Colon (tissue), 2 donors: Measurements from ENCODE around the gene TIAM1.

Source experiments
- FAIRE-seq: peaks from 2 replicates; lab custom pipeline; 2012; peaks lifted over from hg19 to GRCh38; lab: Jason Lieb, UNC
- donor health status: control.
- donor health status: control.

Gene TIAM1

DNA sequence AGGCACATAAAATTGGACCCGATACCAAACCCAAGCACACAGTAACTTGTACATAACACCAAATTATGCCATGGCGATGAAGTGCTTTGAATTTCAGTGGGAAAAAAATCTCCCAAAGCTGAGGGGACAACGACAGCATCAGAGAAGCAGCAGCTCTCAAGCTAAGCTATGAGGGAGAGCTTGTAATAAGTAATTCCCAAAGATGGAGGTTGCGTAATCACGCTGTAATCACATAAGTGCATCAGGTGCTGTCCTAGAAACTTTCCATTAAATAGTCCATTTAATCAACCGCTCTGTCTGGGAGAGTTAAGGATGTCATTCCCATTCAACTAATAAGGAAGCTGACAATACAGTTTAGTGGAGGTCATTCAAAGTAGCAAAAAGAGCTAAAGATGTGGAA lies 268.2 kb downstream of the TIAM1 start:
- no peak for FAIRE-seq

DNA sequence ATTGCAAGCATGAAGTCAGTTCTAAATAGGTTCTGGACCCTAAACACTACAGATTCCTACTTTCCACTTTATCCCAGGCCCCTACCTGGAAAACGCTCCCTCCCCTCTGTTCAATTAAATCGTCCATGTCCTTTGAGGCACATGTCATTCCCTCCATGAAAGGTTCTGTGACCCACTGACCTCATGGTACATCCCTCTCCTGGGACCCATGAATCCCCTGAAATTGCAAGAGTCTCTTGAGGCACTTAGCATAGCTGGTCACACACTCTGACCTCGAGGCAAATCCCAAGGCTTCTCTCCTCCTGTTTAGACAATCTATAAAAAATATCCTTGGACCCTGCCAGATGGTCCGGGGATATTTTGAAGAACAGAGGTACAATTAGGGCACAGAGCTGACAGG lies 271.5 kb downstream of the TIAM1 start:
- FAIRE-seq: no peak
